Adipose tissue (tissue), 3 donors: ENCODE data around the gene STEAP4. TPM values are rescaled to one million over a fixed set of nuclear protein-coding genes. Genes with fewer than 3 reads are reported as not detected.

Source experiments
- H3K27ac ChIP-seq: one replicate; pipeline ENCODE4 v1.5.1; 2013; ENCODE audit warnings: low read depth, low read length
- WGBS, 3 donors: extraction: QIAGEN DNeasy Blood & Tissue Kit; methylation state at CpG; one replicate each; pipeline ENCODE4 v1.1.7; 2013; 5-methylcytosine and 5-hydroxymethylcytosine counted together
- polyA plus RNA-seq, 3 donors: library from polyadenylated mRNA; stranded (reverse); fragments of 200-250 nt; gene quantifications; one replicate each; pipeline ENCODE4 v1.2.3, GENCODE V29; 2013
- donor health status: healthy with polysubstance abuse.
- donor health status: Bipolar disorder and iron deficiency.
- donor health status: healthy.

The STEAP4 gene
- polyA plus RNA-seq, 3 donors = 8.4 to 60.6 (median 24.2) TPM

GRCh38 chr7:88316456-88316855, 9.8 kb upstream of the STEAP4 start:
- WGBS, 3 donors = 86 to 97% (median 97%) methylated on average over 1 of the region's 1 CpG
- no peak overlapping the region for H3K27ac ChIP-seq

GRCh38 chr7:88315522-88315921, 8.8 kb upstream of the STEAP4 start:
- 69 to 74% (median 69%) methylated on average over 2 of the region's 2 CpGs for WGBS, 3 donors
- H3K27ac ChIP-seq = no peak overlapping the region

GRCh38 chr7:88314061-88314491, 7.4 kb upstream of the STEAP4 start:
- whole genome bisulfite sequencing, 3 donors = 10 to 53% (median 11%) methylated on average over 4 of the region's 4 CpGs
- H3K27ac ChIP-seq = no peak overlapping the region

GRCh38 chr7:88312061-88312663, 5.5 kb upstream of the STEAP4 start:
- H3K27ac ChIP-seq = no peak overlapping the region
- WGBS, 3 donors = 57 to 70% (median 63%) methylated on average over 3 of the region's 3 CpGs

DNA sequence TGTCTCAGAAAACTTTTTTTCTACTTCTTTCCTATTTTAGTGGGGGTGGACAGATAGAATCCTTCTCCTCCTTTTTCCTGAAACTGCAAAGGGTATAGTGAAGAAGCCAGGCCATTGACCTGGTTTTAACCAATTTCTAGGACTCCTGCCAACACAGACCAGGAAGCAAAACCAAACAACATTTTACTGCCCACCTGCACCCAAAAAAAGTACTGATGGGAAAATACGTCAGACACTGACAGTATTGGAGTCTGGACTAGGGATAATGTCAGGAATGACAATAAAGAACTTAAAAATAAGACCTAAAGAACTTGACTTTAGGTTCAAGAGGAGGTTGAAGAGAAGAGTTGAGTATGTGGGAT, 5.0 kb upstream of the STEAP4 start:
- WGBS, 3 donors = 42 to 65% (median 60%) methylated on average over 1 of the region's 1 CpG

GRCh38 chr7:88310956-88311674, 4.4 kb upstream of the STEAP4 start:
- no peak overlapping the region for H3K27ac ChIP-seq
- WGBS, 3 donors = 87 to 91% (median 90%) methylated on average over 4 of the region's 4 CpGs

More for the DNA sequence above, 5.0 kb upstream of the STEAP4 start:
- H3K27ac ChIP-seq = no peak overlapping the region

DNA sequence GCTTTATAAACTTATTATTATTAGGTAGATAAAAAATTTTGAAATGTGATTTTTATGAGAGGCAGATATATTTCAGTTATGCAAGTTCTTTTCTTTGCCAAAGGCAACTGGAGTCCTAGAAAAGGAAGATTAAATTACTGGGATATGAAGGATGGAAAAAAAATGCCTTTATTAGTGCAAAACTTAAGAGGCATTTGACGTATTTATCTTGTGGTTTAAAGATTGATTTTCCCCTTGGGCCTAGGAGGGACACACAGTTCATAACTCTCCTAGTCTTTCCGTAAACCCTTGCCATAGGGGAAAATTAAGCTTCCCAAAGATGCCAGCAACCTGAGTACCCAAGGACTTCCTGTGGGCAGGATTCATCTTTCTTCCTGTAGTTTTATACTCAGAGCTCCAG, 3.1 kb upstream of the STEAP4 start:
- whole genome bisulfite sequencing, 3 donors = 60 to 89% (median 63%) methylated on average over 2 of the region's 2 CpGs
- no peak overlapping the region for H3K27ac ChIP-seq

- no peak overlapping the region for H3K27ac ChIP-seq
- WGBS, 3 donors = 92 to 97% (median 93%) methylated on average over 3 of the region's 3 CpGs
Observed at GRCh38 chr7:88307823-88308222, 1.1 kb upstream of the STEAP4 start.

GRCh38 chr7:88307412-88307811, 718 bp upstream of the STEAP4 start:
- H3K27ac ChIP-seq = peak overlapping the region; percentile 1
- 74 to 92% (median 87%) methylated on average over 2 of the region's 2 CpGs for WGBS, 3 donors

GRCh38 chr7:88305044-88305443, 1.6 kb downstream of the STEAP4 start:
- WGBS, 3 donors = 76 to 90% (median 80%) methylated on average over 3 of the region's 3 CpGs
- H3K27ac ChIP-seq = no peak overlapping the region

DNA sequence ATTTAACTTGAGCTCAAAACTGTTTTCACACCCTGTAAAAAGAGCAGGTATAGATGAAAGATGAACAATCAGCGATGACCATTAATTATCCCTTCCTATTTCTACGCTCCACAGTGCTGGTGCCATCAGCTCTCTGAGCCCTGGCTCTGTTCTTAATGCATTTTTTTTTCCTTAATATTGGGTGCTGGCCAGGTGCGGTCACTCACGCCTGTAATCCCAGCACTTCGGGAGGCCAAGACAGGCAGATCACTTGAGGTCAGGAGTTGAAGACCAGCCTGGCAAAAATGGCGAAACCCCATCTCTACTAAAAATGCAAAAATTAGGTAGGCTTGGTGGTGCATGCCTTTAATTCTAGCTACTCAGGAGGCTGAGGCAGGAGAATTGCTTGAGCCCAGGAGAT, 4.2 kb downstream of the STEAP4 start:
- no peak overlapping the region for H3K27ac ChIP-seq
- 69 to 77% (median 73%) methylated on average over 6 of the region's 6 CpGs for WGBS, 3 donors

- 76 to 82% (median 76%) methylated on average over 1 of the region's 1 CpG for WGBS, 3 donors
Observed at GRCh38 chr7:88301924-88302323, 4.8 kb downstream of the STEAP4 start.

DNA sequence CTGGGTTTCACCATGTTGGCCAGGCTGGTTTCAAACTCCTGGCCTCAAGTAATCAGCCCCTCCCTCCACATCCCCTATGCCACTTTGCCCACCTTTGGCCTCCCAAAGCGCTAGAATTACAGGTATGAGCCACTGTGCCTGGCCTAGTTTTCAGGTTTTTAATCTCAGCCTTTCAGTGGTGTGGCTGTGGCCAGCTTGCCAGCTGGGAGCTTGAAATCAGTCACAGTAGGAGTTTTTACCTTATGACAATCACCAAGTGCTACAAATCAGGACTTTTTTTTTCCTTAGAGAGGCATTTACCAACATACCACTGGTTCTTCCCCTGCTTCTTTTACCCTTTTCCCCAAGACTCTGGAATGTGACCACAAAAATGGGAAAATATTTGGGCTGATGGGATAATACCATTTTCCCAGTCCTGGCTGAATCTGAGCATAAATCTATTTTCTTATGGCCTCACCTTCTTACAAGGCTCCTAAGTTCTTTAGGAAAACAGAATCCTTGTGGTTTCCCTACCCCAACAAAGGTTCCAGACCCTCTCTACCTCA, 6.2 kb downstream of the STEAP4 start:
- no peak overlapping the region for H3K27ac ChIP-seq
- WGBS, 3 donors = 91 to 100% (median 96%) methylated on average over 1 of the region's 1 CpG

More at GRCh38 chr7:88301924-88302323, 4.8 kb downstream of the STEAP4 start:
- no peak overlapping the region for H3K27ac ChIP-seq

DNA sequence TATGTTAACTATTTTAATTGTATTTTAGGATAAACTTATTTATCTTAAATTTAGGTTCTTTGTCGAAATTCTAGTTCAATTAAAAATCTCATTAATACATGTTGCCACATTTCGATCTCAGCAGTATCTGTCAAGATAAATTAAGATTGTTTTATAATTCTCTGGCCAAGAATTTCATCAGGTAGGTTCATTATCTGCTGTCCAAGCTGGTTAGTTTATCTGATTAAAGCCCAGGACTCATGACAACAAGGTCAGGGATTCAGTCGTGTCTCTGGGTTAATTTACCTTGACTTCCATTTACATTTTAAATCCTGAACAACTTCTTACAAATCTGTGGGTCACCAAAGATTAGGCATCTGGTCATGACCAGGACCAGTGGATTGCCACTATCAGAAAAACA, 7.6 kb downstream of the STEAP4 start:
- no peak overlapping the region for H3K27ac ChIP-seq
- WGBS, 3 donors = 56 to 74% (median 73%) methylated on average over 3 of the region's 3 CpGs

GRCh38 chr7:88293866-88294265, 12.8 kb downstream of the STEAP4 start:
- no peak overlapping the region for H3K27ac ChIP-seq
- WGBS, 3 donors = 95 to 96% (median 96%) methylated on average over 1 of the region's 1 CpG

DNA sequence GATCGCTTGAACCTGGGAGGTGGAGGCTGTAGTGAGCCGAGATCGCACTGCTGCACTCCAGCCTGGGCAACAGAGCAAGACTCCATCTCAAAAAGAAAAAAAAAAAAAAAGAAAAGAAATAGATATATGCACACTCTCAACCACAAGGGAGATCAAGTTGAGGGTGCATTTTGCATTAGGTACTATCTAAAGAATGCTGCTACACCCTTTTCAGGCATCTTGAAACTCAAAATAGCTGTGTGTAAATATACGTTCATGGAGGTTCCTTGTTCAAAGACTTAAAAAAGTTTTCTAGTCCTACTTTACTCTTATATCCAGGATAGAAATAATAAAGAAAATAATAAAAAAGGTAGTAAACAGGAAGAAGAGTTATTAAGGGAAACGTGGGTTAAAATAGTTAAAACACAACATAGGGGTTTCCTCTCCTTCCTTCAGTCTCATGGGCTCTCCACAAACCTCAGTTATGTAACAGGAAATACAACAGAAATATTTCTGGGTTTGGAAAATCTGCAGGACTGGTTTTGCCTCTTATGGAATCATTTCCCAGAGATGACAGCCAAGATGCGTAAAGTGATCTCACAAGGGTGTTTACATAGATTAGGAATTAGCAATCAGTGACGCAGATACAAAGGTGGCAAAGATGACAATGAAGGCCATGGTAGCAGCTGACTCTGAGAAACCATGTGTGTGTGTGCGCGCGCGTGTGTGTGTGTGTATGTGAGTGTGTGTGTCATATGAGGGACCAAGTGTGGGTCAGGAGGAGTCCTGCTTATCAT, 15.1 kb downstream of the STEAP4 start:
- 81 to 86% (median 84%) methylated on average over 11 of the region's 11 CpGs for WGBS, 3 donors
- H3K27ac ChIP-seq = no peak overlapping the region

GRCh38 chr7:88290491-88290890, 16.2 kb downstream of the STEAP4 start:
- no peak overlapping the region for H3K27ac ChIP-seq

GRCh38 chr7:88289564-88290025, 17.1 kb downstream of the STEAP4 start:
- 50 to 79% (median 76%) methylated on average over 2 of the region's 2 CpGs for WGBS, 3 donors
- no peak overlapping the region for H3K27ac ChIP-seq

More at GRCh38 chr7:88290491-88290890, 16.2 kb downstream of the STEAP4 start:
- WGBS, 3 donors = 86 to 94% (median 90%) methylated on average over 4 of the region's 4 CpGs

- no peak overlapping the region for H3K27ac ChIP-seq
- 34 to 86% (median 80%) methylated on average over 2 of the region's 2 CpGs for WGBS, 3 donors
Observed at GRCh38 chr7:88281749-88282148, 24.9 kb downstream of the STEAP4 start.
